Measurements from ENCODE around the gene AIG1. TPM values are rescaled to one million over a fixed set of nuclear protein-coding genes. Genes with fewer than 3 reads are reported as not detected.

AIG1 gene
- total RNA-seq, 1 donor from 2014 or later: 60.6 TPM

DNA sequence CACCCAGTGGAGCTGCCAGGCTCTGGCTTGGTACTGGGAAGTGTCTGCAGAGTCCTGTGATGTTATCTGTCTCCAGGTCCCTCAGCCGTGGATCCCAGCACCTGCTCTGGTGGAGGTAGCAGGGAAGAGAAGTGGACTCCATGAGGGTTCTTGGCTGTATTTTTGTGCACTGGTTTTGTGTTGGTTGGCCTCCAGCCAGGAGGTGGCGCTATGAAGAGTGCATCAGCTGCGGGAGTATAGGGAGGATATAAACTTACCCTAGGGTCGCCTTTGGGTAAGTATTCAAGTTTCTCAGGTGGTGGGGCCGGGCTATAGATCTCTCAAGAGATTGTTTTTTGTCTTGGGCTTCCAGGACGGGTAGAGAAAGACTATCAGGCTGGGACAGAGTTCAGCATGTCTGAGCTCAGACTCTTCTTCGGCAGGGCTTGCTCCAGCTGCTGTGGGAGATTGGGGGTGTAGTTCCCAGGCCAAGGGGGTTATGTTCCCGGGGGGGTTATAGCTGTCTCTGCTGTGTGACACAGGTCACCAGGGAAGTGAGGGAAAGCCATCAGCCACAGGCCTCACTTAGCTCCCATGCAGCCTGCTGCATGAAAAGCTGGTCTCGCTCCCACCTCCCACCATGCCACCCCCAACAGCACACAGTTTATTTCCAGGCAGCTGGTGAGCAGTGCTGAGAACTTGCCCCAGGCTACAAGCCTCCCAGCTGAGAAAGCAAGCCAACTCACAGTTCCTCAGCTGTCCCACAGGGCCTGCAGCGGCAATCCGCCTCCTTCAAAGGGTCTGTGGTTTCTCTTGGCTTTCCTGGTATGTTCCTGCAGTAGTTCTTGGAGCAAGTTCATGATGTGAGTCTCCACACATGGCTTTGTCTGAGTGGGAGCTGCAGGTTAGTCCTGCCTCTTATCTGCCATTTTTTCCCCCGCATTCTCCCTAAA lies 115.7 kb downstream of the AIG1 start:
- TF ChIP-seq, protein P1, sequence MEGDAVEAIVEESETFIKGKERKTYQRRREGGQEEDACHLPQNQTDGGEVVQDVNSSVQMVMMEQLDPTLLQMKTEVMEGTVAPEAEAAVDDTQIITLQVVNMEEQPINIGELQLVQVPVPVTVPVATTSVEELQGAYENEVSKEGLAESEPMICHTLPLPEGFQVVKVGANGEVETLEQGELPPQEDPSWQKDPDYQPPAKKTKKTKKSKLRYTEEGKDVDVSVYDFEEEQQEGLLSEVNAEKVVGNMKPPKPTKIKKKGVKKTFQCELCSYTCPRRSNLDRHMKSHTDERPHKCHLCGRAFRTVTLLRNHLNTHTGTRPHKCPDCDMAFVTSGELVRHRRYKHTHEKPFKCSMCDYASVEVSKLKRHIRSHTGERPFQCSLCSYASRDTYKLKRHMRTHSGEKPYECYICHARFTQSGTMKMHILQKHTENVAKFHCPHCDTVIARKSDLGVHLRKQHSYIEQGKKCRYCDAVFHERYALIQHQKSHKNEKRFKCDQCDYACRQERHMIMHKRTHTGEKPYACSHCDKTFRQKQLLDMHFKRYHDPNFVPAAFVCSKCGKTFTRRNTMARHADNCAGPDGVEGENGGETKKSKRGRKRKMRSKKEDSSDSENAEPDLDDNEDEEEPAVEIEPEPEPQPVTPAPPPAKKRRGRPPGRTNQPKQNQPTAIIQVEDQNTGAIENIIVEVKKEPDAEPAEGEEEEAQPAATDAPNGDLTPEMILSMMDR (IDR thresholded peaks at IDR 0.05; ENCODE audit: insufficient read depth, low read length, severe bottlenecking): no peak
- H3K4me3 ChIP-seq (ENCODE audit: low read depth, low read length): no peak overlapping the region
- FAIRE-seq: peak; percentile 28
- H3K27me3 ChIP-seq (ENCODE audit: control insufficient read depth, insufficient read depth, low read length): no peaks in the 10 kb centered on the region
- DNase-seq (ENCODE audit: low read depth): peak; percentile 29
- peaks cover 6% of the 10 kb centered on the region for H3K36me3 ChIP-seq (ENCODE audit: control insufficient read depth, insufficient read depth, low read length)

DNA sequence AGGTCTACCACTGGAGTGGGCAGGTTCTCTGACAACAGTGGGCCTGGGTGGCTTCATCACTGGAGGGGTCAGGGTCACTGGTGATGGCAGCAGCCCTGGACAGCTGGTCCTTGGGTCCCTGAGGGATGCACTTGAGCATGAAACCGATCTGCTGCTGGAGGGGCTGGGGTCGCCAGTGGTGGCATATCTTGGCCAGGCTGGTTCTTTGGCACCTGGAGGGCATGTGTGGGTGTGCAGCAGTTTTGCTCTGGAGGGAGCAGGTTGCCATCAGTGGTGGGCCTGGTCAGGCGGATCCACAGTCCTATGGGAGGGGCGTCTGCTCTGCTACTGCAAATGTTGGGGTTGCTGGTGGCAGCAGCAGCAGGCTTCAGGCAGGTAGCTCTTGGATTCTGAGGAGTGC lies 117.0 kb downstream of the AIG1 start:
- no peak for DNase-seq (ENCODE audit: low read depth)
- peaks cover 6% of the 10 kb centered on the region for H3K36me3 ChIP-seq (ENCODE audit: control insufficient read depth, insufficient read depth, low read length)
- no peak for FAIRE-seq
- no peaks in the 10 kb centered on the region for H3K27me3 ChIP-seq (ENCODE audit: control insufficient read depth, insufficient read depth, low read length)
- TF ChIP-seq, protein P1 (IDR thresholded peaks at IDR 0.05; ENCODE audit: insufficient read depth, low read length, severe bottlenecking): no peak
- no peak overlapping the region for H3K4me3 ChIP-seq (ENCODE audit: low read depth, low read length)

DNA sequence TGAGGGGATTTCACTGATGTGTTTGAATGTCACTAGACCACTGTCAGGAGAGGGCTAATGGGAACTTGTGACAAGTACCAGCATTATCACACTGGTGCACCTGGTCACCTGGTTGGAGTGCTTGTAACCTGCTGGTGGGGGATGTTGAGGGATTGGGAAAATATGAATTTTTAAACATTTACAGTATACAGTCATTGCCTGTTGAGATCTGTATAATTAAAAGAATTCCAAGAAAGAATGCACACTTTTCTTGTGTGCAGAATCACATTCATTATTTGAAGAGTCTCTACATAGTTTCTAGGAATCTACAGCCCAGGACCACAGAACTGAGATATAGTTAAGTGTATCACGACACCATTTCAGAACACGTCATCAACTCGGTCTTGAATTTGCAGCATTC lies 118.4 kb downstream of the AIG1 start:
- H3K36me3 ChIP-seq (ENCODE audit: control insufficient read depth, insufficient read depth, low read length): peaks cover 6% of the 10 kb centered on the region
- FAIRE-seq (no peak), DNase-seq (ENCODE audit: low read depth) (no peak)
- TF ChIP-seq, protein P1 (IDR thresholded peaks at IDR 0.05; ENCODE audit: insufficient read depth, low read length, severe bottlenecking): no peak
- H3K27me3 ChIP-seq (ENCODE audit: control insufficient read depth, insufficient read depth, low read length): no peaks in the 10 kb centered on the region
- no peak overlapping the region for H3K4me3 ChIP-seq (ENCODE audit: low read depth, low read length)

DNA sequence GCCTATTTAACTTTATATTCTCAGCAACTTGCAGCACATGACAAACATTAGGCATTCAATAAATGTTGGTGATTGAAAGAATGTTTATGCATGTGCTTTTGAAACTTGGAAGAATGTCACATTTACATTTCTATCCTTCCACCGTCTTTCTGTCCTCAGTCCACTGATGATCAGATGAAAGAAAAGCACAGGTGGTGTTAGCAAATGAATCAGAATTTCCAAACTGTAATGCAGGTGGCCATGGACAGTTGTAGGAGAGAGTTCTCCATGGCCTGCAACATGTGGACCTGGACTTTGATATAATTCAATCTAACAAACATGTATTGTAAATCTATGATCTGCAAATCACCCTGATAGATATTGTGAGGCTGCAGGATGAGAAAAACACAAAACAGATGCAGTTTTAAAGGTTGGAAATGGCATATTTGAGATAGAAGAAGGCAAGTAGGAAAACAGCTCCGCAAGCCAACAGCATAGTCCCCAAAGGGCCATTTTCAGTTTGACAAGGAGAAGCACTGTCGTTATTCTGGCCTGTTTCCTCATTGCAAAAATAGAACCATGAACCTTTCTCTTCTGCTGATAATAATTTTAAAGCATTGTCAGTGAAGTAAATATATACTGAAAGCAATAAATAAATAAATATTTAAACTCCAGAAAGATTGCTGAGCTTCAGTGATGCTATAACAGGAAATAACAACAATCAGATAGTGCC lies 119.4 kb downstream of the AIG1 start:
- Histone ChIP-seq H3K4me3 (ENCODE audit: low read depth, low read length) (no peak overlapping the region), H3K36me3 (ENCODE audit: control insufficient read depth, insufficient read depth, low read length) (peaks cover 6% of the 10 kb centered on the region), H3K27me3 (ENCODE audit: control insufficient read depth, insufficient read depth, low read length) (no peaks in the 10 kb centered on the region)
- DNase-seq (ENCODE audit: low read depth): no peak
- TF ChIP-seq, protein P1 (IDR thresholded peaks at IDR 0.05; ENCODE audit: insufficient read depth, low read length, severe bottlenecking): no peak
- FAIRE-seq: no peak

DNA sequence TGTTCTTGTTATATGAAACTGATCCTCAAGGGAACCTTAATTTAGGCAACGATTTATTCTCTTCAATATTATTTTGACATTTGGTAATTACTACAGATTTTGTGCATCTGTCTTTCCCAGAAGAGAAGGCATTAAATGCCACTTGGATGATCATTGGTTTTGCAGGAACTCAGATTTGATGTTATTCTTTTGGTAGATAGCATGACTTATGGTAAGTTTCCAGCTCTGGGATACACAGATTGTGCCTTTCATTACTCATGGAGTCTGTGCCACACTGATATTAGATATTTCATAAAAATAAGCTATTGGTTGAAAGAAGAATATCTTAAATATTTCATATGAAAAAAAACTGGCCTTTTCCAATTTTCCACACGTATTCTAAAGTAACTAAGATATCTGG lies 120.1 kb downstream of the AIG1 start:
- TF ChIP-seq, protein P1 (IDR thresholded peaks at IDR 0.05; ENCODE audit: insufficient read depth, low read length, severe bottlenecking): no peak
- no peak for DNase-seq (ENCODE audit: low read depth)
- Histone ChIP-seq H3K36me3 (ENCODE audit: control insufficient read depth, insufficient read depth, low read length) (peaks cover 10% of the 10 kb centered on the region), H3K27me3 (ENCODE audit: control insufficient read depth, insufficient read depth, low read length) (no peaks in the 10 kb centered on the region), H3K4me3 (ENCODE audit: low read depth, low read length) (no peak overlapping the region)
- no peak for FAIRE-seq

Measured in bronchial epithelial cell (primary cell).